T-helper 2 cell treated with Interferon-gamma antibody and Interleukin-4, amounts not matched to agents 100 ng/mL and 5 ng/mL, for 36 hours (primary cell): ENCODE data around the gene SLCO3A1. TPM values are rescaled to one million over a fixed set of nuclear protein-coding genes. Genes with fewer than 3 reads are reported as not detected.

Source experiments
- intact Hi-C: fragments of 100-400 bp; cut with micrococcal nuclease; formaldehyde crosslinking; loops from one replicate; pipeline ENCODE4 v1.15.1; 2023
- total RNA-seq: library from RNA; stranded (reverse); gene quantifications from 2 replicates; pipeline ENCODE4 v1.2.3, GENCODE V29; 2022

Gene SLCO3A1
- total RNA-seq, 1 donor from 2014 or later, result 47.1 TPM

DNA sequence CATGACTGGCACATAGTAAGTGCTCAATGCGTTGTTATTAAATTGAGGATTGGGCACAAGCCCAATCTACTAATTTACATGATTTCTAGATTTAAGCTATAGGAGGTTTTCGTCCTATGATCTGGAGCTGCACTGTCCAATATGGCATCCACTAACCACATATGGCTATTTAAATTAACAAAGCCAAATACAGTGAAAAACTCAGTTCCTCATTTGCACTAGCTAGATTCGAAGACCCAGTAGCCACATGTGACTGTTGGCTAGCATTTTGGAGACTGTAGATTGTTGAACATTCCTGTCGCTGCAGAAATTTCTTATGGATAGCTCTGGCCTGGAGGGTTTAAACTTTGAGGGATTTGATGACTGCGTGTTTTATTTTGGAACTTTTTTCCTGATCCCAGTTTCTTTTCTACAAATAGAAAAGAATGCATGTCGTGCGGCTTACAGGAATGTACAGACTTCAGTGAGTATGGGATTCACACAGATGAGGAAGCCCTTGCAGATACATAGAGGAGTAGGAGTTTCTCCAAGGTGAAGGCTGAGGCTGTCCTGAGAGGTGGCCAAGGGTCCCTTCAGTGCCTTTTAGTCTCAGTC lies 82.8 kb downstream of the SLCO3A1 start:
- intact Hi-C loops, result no loop called here

DNA sequence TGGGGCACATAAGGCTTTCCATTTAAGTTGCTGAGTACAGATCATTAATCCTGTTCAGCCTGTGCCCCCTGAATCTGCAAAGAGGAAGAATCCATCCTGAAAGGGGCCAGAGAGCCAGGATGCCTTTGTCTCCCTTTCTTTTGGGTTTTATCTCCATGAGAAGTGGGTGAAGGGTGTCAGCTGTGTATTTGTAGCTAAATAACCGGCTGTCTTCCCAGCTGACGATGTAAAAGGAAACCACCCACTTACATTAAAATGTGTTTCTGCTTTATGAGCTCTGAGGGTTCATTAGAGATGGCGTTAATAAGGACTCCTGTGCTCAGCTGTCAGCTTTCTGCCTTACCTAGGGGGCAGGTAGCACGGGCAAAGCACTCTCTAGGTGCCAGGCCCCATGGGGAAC lies 83.4 kb downstream of the SLCO3A1 start:
- intact Hi-C loops, result no loop called here

- intact Hi-C loops, result no loop called here
Observed at GRCh38 chr15:91938136-91938535, 84.6 kb downstream of the SLCO3A1 start.

DNA sequence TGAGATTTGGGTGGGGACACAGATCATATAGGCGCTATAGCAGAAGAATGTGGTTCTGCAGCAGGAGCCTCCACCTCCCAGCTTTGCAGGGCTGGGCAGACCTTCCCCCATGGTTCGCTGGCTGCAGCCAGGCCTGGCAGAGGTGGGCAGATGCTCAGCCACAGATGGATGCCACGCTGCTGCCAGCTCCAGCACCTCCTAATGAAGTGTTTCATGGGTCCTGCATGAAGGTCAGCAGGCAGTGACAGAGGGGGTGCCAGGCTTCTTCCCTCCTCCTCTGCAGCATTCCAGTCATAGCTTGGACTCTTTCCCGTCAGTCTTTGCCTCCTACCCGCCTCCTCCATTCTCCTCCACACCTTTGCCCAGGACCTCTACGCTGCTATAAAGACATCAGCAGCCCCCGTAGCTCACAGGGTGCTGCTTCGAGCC lies 85.9 kb downstream of the SLCO3A1 start:
- intact Hi-C loops, result no loop called here

DNA sequence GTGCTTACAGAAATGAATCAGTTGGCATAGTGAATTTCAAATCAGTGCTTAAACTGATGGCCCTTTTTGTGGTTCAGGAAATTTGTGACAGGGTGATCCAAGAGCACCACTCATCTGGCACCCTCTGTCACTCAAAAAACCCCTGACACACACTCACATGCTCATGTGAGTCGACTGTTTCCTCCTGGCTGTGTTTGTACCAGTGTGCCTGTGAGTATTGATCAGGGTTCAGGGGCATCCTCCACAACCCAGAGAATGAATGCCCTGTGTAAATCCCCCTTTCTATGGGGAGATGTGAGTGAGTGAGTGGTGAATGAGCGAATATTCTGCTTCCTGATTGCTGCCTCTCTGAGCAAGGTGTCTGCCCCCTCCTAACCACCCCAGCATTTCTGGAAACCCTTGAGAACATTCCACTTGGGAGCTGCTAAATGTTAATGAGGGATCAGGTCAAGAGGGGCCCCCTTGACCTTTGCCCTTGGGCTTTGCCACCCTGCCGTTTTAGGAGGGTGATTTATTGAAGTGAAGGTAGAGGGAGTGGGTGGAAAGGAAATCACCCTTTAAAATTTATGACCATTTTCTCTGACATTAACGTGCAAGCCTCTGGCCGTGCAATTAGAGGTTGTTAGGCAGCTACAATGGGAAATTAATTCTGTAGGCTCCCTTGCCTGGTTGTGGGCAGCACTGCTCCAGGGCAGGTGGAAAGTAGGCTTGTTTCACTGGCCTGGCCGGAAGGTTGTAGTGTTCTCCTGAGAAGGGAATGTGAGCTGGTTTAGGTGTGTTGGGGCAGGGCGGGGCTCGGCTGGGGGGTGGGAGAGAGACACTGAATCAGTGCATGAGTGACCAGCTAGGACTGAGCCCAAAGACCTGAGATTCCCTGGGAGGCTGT lies 87.2 kb downstream of the SLCO3A1 start:
- intact Hi-C loops, result loop anchor here (5.0 to 10.0 kb wide), 2 partner anchors 233 to 636 kb away; no protein-coding TSS in a partner anchor

DNA sequence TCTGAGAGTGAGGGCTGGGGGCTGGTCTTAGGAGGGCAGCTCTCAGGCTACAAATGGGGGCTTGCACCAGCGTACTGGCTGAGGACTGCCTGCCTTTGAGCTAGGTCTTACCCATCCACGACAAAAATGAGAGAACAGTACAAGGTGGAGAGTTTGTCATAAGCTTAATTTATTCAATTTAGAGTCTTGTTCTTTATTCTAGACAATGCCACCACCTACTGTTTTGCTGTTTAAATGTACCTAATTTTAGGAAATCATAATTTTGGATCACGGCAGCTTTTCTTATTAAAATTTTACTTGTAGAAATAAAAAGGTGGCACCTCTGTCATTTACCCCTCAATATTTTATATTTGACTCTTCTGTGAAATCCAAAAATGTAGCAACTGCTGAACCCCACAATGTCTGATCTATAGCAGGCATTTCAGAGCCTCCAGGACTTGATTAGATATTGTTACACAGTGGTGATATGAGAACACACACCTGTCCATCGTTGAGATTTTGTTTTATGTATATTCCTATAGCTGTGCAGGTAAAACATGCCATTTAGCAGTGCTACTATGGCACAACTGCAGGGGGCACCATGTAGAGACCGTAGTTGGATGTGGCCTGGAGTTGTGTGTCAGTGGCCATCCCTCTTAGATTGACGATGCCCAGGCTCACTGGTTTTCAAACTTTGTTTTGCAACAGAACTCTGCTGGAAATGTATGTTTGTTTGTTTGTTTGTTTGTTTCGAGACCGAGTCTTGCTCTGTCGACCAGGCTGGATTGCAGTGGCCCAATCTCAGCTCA lies 88.6 kb downstream of the SLCO3A1 start:
- intact Hi-C loops, result loop anchor here (2.0 to 10.0 kb wide), 3 partner anchors 89 to 637 kb away; partner anchors contain the start of gene SLCO3A1

- intact Hi-C loops, result loop anchor here (2.0 to 10.0 kb wide), 3 partner anchors 90 to 638 kb away; partner anchors contain the start of gene SLCO3A1
Observed at GRCh38 chr15:91942720-91943394, 89.3 kb downstream of the SLCO3A1 start.

- intact Hi-C loops, result loop anchor here (5.0 to 10.0 kb wide), 2 partner anchors 237 to 640 kb away; no protein-coding TSS in a partner anchor
Observed at GRCh38 chr15:91944331-91944730, 90.8 kb downstream of the SLCO3A1 start.

DNA sequence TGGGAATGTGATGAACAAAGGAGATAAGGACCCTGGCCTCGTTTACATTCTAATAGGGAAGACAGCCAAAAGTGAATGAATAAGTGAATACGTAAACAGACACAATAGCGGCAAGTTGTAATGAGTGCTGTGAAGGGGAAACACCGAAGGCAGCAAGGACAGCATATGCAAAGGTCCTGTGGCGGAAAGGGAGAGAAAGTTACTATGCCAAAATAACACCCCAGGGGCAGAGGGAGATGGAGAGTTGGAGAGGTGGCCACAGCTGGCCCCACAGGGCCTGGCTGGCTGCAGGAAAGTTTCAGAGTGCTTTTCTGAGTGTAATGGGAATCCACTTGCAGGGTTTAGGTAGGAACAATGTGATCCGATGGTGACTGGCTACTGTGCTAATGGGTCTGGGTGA lies 91.9 kb downstream of the SLCO3A1 start:
- intact Hi-C loops, result loop anchor here (10.0 kb wide), 1 partner anchor 641 kb away; no protein-coding TSS in a partner anchor

DNA sequence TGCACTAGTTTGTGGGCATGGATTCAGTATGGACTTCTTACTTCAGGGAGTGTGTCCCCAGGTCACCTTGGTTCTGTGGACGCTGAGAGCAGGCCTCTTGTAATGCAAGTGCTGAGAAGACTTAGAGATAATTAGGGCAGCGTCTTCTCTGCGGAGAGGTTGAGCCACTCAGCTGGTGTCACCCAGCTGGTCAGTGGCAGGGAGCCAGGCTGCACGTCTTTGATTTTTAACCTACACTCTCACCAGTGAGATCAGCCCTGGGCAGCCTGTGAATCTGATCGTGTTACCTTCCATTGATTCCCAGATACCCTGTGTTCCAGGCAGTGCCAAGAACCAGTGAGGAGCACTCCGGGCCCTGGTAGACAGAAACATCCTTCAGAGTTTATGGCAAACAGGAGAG lies 92.6 kb downstream of the SLCO3A1 start:
- intact Hi-C loops, result loop anchor here (10.0 kb wide), 1 partner anchor 641 kb away; no protein-coding TSS in a partner anchor

DNA sequence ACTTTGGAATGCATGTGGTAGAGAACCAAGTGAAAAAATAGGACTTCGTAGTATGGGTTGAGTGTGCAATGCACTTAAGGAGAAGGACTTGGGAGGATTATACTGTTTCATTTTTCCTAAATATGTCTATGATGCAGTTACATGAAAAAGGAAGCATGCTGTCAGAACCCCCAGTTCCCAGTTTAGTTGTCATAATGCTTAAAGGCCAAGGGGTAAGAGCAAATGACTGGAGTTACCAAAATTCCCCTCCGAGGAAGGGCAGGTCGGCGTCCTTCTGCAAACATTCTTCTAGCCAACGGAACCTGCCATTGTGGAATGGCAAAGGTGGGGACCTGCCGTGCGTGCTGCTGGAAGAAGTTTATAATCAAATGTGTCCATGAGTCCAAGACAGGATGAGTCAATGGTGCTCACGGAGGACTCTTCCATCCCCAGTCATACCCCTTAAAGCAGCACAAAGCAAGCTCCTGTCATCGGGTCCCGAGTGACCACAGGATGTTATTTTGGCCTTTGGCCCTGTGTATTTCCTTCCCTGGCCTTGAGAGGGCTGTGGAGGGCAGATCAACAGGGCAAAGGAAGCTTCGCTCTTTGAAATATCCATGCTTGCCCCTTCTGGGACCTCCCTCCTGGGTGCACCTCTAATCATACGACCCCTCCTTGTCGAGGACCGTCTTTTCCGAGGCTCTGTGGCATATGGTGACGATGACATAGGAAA lies 93.2 kb downstream of the SLCO3A1 start:
- intact Hi-C loops, result loop anchor here (10.0 kb wide), 1 partner anchor 642 kb away; no protein-coding TSS in a partner anchor

DNA sequence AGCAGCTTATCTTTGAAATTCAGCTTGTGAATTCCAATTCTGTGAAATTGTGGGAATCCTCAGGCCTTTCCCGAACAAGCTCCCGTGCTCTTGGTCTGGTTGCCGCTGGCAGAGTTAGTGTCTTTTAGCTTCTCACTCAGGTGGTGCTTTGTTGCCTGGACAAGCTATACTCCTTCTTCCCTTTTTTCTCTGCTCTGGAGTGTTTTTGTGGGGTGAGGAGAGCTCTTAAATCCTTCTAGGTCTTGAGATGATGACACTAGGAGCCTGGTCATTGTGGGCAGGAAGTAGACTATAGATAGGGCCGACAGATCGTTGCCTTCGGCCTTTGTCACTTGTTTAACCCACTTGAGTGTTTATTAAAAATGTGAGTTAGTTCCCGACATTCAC lies 93.8 kb downstream of the SLCO3A1 start:
- intact Hi-C loops, result loop anchor here (10.0 kb wide), 1 partner anchor 642 kb away; no protein-coding TSS in a partner anchor

DNA sequence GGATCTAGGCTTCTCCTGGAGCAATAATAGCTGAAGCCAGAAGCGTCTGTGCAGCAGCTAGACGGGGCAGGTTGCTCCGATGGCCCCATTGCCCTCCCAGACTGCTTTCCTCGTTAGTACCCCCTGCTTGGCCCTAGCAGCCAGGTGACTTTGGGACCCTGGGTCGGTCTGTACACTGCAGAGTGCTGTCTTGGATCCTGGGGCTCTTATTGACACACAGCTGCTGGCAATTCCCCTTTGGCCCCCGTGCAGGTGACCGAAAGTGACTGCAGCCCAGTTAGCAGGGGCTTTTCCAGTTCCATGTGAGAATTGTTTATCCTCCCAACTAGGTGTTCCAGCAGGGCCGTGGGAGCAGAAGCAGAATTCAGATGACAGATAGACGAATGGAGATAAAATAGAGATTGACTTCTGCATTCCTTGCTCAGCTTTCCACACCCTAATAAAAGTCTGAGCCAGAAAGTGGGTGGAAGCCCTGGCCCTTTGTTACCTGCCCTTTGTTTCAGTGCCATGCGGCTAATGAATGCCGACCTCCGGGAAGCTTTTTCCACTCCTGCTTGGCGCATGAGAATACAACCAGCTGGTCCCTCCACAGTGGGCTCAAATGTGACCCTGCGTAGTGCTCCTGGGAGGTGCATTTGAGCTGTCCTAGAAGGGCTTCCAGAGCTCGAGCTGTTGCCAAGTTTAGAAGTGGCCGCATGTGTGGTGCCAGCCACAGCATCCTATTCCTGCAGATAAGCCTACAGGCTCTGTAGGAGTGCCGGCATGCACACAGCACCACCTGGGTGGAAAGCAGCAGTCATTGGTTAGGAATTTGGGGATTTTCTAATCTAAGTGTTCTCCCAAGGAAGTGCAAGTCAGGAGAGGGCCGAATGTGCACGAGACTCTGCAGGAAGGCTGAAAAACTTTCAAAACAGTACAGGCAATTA lies 94.4 kb downstream of the SLCO3A1 start:
- intact Hi-C loops, result loop anchor here (10.0 kb wide), 1 partner anchor 643 kb away; no protein-coding TSS in a partner anchor

GRCh38 chr15:91949361-91949760 lies 95.9 kb downstream of the SLCO3A1 start:
- intact Hi-C loops, result loop anchor here (10.0 kb wide), 1 partner anchor 645 kb away; no protein-coding TSS in a partner anchor

- intact Hi-C loops, result no loop called here
Observed at GRCh38 chr15:91950054-91950453, 96.5 kb downstream of the SLCO3A1 start.

- intact Hi-C loops, result no loop called here
Observed at GRCh38 chr15:91950631-91951329, 97.3 kb downstream of the SLCO3A1 start.

DNA sequence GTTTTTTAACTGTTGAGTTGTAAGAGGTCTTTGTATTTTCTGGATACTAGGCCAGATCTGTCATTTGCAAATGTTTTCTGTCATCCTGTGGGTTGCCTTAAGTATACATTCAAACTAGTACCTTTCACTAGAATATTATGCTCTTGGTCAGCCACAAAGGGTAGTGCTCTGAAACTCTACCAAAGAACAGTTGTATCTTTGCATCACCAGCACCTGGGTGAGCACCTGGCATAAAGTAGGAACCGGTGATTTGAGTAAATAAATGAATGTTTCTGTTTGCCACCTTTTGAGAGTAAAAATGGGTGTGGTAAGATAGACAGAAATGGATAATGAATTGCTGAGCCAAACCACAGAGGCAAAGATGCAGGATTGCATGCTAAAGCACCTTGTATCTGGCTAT lies 98.7 kb downstream of the SLCO3A1 start:
- intact Hi-C loops, result no loop called here

DNA sequence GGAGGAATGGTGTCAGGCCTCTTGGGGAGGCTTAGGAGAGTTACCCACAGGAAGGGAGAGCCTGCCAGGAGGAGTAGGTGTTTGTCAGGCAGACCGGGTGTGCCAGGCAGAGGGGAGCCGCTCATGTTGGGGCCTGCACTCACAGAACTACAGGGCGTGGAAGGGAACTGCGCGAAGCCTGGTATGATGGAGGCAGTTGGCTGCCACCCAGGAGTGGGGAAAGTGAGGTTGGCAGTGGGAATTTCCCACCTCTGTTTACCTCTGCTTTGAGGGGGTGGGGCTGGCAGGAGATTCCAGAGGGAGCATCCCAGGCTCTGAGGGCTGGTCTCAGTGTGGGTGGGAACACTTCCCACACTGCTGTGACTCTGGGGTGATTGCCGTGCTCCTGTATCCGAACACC lies 99.9 kb downstream of the SLCO3A1 start:
- intact Hi-C loops, result no loop called here
